HepG2 (cell line): Measurements from ENCODE around the gene ZNF629. TPM values are rescaled to one million over a fixed set of nuclear protein-coding genes. Genes with fewer than 3 reads are reported as not detected.

Experiments
- CHD2 ChIP-seq: IDR thresholded peaks from 2 replicates; pipeline ENCODE4 v1.6.1; 2011; ENCODE audit warnings: low read depth, low read length, improper control_type of control experiment
- CREB3 ChIP-seq: sonication (generic); formaldehyde crosslinking; IDR thresholded peaks from 2 replicates; pipeline ENCODE4 v1.5.0; 2020; ENCODE audit warnings: missing genetic modification reagents
- FOXC1 ChIP-seq: sonication (generic); formaldehyde crosslinking; IDR thresholded peaks from 2 replicates; pipeline ENCODE4 v1.8.0; 2022; ENCODE audit warnings: mild to moderate bottlenecking, missing genetic modification reagents, borderline replicate concordance
- HNF1A ChIP-seq, 2 experiments: sonication (generic) in 1 of 2; formaldehyde crosslinking in 1 of 2; IDR thresholded peaks; 2 replicates each; pipeline versions ENCODE4 v1.4.0 to v1.6.1; 2016 to 2020; ENCODE audit warnings: borderline replicate concordance in 1 of 2, low read depth in 1 of 2, mild to moderate bottlenecking in 1 of 2, missing genetic modification reagents in 1 of 2
- HNRNPH1 ChIP-seq: fragments of 200-400 bp; formaldehyde crosslinking; optimal IDR thresholded peaks from 2 replicates; pipeline ENCODE3; 2017; ENCODE audit warnings: mild to moderate bottlenecking, low read depth, low read length
- KDM4B ChIP-seq: sonication (generic); formaldehyde crosslinking; IDR thresholded peaks from 2 replicates; pipeline ENCODE4 v1.4.0; 2020; ENCODE audit warnings: missing genetic modification reagents
- NFYC ChIP-seq: IDR thresholded peaks from 2 replicates; pipeline ENCODE4 v1.6.1; 2016; ENCODE audit warnings: missing genetic modification reagents, missing compliant biosample characterization
- SP140L ChIP-seq: sonication (generic); formaldehyde crosslinking; IDR thresholded peaks from 2 replicates; pipeline ENCODE4 v1.4.0; 2020; ENCODE audit warnings: missing genetic modification reagents, borderline replicate concordance
- ZBTB43 ChIP-seq: sonication (generic); formaldehyde crosslinking; conservative IDR thresholded peaks from 2 replicates; pipeline ENCODE4 v1.4.0; 2020; ENCODE audit warnings: missing genetic modification reagents
- ZMYM4 ChIP-seq: sonication (generic); formaldehyde crosslinking; IDR thresholded peaks from 2 replicates; pipeline ENCODE4 v1.8.1; 2023; ENCODE audit warnings: mild to moderate bottlenecking, missing genetic modification reagents
- ZNF18 ChIP-seq: sonication (generic); formaldehyde crosslinking; IDR thresholded peaks from 2 replicates; pipeline ENCODE4 v1.8.0; 2022; ENCODE audit warnings: mild to moderate bottlenecking, missing genetic modification reagents; ENCODE audit not compliant: insufficient replicate concordance
- ZNF331 ChIP-seq: sonication (generic); formaldehyde crosslinking; IDR thresholded peaks from 2 replicates; pipeline ENCODE4 v1.4.0; 2020; ENCODE audit warnings: missing genetic modification reagents
- ZNF414 ChIP-seq: sonication (generic); formaldehyde crosslinking; IDR thresholded peaks from 2 replicates; pipeline ENCODE4 v1.5.0; 2020; ENCODE audit warnings: missing genetic modification reagents
- ZNF503 ChIP-seq: sonication (generic); formaldehyde crosslinking; IDR thresholded peaks from 2 replicates; pipeline ENCODE4 v1.4.0; 2020; ENCODE audit warnings: missing genetic modification reagents
- ZNF850 ChIP-seq: sonication (generic); formaldehyde crosslinking; conservative IDR thresholded peaks from 2 replicates; pipeline ENCODE4 v1.9.0; 2021; ENCODE audit warnings: mild to moderate bottlenecking, missing genetic modification reagents
- polyA plus RNA-seq, 8 experiments: library from polyadenylated mRNA; depleted of rRNA in 3 of 8; stranded (reverse) in 7 of 8; unstranded in 1 of 8; fragments of >200 nt; fragmentation: Illumina TruSeq in 4 of 8; extraction: Trizol in 4 of 8; gene quantifications; 2 replicates each; pipeline versions ENCODE4 v1.2.1 to v1.2.3, GENCODE V29; 2011 to 2016; ENCODE audit warnings: low read depth in 4 of 8, missing spikeins in 1 of 8, mixed read lengths in 1 of 8; ENCODE audit not compliant: insufficient read depth in 1 of 8
- total RNA-seq, 5 experiments: library from RNA; depleted of rRNA; stranded (reverse); fragments of >200 nt; fragmentation: Illumina TruSeq; extraction: Trizol; gene quantifications; 2 replicates each; pipeline ENCODE4 v1.2.3, GENCODE V29; 2016; ENCODE audit warnings: low read depth in 1 of 5
- TF ChIP-seq, protein P1 (sequence below): sonication (generic); formaldehyde crosslinking; IDR thresholded peaks from 2 replicates; pipeline ENCODE4 v1.5.0; 2020; ENCODE audit warnings: missing genetic modification reagents

ZNF629 gene
- total and polyA plus RNA-seq, 2 of the 13 experiments (the other 11 are each of a cell fraction or from before 2014, with no cell fraction given) = 6.1 to 16.5 TPM

GRCh38 chr16:30787613-30788378 is 791 bp upstream of the ZNF629 start (continued):
- TF ChIP-seq CHD2 (no peak), ZNF503 (CRISPR knock-in tag) (no peak), ZNF331 (CRISPR knock-in tag) (no peak), ZNF18 (CRISPR knock-in tag) (no peak), ZMYM4 (no peak), NFYC (CRISPR knock-in tag) (no peak), HNF1A (IDR thresholded peaks at IDR 0.05; ENCODE audit: low read depth) (no peak), HNF1A (CRISPR knock-in tag; IDR thresholded peaks at IDR 0.05; ENCODE audit: borderline replicate concordance) (no peak; the same call in 1 of the 2 replicates), ZNF850 (CRISPR knock-in tag) (no peak), FOXC1 (CRISPR knock-in tag) (no peak), HNRNPH1 (no peak), KDM4B (CRISPR knock-in tag) (no peak), ZBTB43 (CRISPR knock-in tag) (no peak; the same call in 1 of the 2 replicates), CREB3 (CRISPR knock-in tag) (0 out of 2 replicates have a peak, but pooled peaks have one; percentile 38), SP140L (CRISPR knock-in tag) (no peak), ZNF414 (CRISPR knock-in tag) (no peak)
- TF ChIP-seq, protein P1, sequence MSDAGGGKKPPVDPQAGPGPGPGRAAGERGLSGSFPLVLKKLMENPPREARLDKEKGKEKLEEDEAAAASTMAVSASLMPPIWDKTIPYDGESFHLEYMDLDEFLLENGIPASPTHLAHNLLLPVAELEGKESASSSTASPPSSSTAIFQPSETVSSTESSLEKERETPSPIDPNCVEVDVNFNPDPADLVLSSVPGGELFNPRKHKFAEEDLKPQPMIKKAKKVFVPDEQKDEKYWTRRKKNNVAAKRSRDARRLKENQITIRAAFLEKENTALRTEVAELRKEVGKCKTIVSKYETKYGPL = no peak
